Fibroblast of lung (primary cell): ENCODE measurements around the gene SENP1.

ENCODE experiments used
- EZH2 ChIP-seq: IDR thresholded peaks from 2 replicates; pipeline ENCODE4 v1.5.1; 2012; ENCODE audit warnings: low read length, control low read depth, mild to moderate bottlenecking; ENCODE audit errors: missing control alignments
- TF ChIP-seq, protein P1 (sequence below), 2 donors: IDR thresholded peaks in 1 of 2; conservative IDR thresholded peaks in 1 of 2; 1 replicate in 1 of 2; 2 replicates in 1 of 2; pipeline ENCODE4 v1.5.1; 2011 to 2012; ENCODE audit warnings: low read length in 2 of 2, control low read depth in 1 of 2, inconsistent platforms in 1 of 2, low read depth in 1 of 2, mild to moderate bottlenecking in 1 of 2

DNA sequence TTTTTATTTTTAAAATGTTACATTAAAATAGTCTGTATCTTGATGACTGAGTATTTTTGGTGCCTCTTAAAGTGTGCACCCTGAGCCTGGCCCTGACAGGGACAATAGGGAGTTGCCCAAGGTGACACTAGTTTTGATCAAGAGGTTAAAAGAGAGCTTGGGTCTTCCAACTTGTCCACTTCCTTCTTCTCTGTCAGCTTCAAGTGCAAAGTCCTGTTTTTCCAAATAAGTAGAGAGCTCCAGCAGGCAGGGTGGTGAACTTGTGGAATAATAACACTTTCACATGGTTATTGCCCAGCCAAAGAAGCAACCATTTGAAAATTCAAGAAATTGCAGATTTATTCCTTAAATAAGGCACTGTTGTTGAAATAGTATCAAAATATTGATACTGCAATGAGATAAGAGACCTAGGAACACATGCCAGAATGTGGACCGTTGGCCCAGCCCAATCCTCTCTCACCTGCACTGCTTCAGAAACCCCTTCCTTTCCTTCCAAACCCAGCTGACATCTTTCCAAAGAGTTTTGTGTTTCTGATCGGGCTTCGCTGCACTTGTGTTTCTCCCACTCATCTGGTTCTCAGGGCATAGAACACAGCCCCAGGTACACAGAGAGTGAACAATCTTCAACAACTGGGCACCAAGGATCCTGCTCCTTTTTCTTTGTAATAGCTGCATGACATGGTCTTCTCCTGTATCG, 87.8 kb downstream of the SENP1 start:
- TF ChIP-seq, protein P1, sequence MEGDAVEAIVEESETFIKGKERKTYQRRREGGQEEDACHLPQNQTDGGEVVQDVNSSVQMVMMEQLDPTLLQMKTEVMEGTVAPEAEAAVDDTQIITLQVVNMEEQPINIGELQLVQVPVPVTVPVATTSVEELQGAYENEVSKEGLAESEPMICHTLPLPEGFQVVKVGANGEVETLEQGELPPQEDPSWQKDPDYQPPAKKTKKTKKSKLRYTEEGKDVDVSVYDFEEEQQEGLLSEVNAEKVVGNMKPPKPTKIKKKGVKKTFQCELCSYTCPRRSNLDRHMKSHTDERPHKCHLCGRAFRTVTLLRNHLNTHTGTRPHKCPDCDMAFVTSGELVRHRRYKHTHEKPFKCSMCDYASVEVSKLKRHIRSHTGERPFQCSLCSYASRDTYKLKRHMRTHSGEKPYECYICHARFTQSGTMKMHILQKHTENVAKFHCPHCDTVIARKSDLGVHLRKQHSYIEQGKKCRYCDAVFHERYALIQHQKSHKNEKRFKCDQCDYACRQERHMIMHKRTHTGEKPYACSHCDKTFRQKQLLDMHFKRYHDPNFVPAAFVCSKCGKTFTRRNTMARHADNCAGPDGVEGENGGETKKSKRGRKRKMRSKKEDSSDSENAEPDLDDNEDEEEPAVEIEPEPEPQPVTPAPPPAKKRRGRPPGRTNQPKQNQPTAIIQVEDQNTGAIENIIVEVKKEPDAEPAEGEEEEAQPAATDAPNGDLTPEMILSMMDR (conservative IDR thresholded peaks at IDR 0.05 in 1 of 2, IDR thresholded peaks at IDR 0.05 in 1 of 2; ENCODE audit: low read depth in 1 of 2, low read length in 2 of 2), result no peak
- no peak for TF ChIP-seq EZH2
